DMS53 (cell line): ENCODE results near the gene TCF19.
A peak's percentile ranks its signal among the peaks of the same experiment; 100 is the strongest.

Experiments
- DNase-seq: peaks from one replicate; lab custom pipeline; 2025; lab: John Stamatoyannopoulos, UW

Gene TCF19

GRCh38 chr6:31158140-31158862, at the start of gene TCF19:
Gene TCF19 (plus strand): TSS chr6:31158589. CDS start chr6:31159470, 881 bp downstream.
- DNase-seq: peak; percentile 97

- DNase-seq: no peak
These were observed 47.4 kb upstream of the TCF19 start for GRCh38 chr6:31110825-31111582.

- no peak for DNase-seq
These were observed 46.7 kb upstream of the TCF19 start for GRCh38 chr6:31111712-31112111.

- DNase-seq: no peak
These were observed 45.9 kb upstream of the TCF19 start, which contains the start of gene C6orf15 for GRCh38 chr6:31112478-31112877. Gene C6orf15 (minus strand): TSS chr6:31112575. CDS start chr6:31112555, 20 bp downstream.

GRCh38 chr6:31113861-31114540, 44.4 kb upstream of the TCF19 start:
- DNase-seq: no peak

GRCh38 chr6:31114541-31114878, 43.9 kb upstream of the TCF19 start, which contains the start of gene PSORS1C1:
Gene PSORS1C1 (plus strand): TSS chr6:31114800. CDS start chr6:31129633, 14,833 bp downstream.
- DNase-seq: peak; percentile 60

GRCh38 chr6:31114970-31115849, 43.2 kb upstream of the TCF19 start:
- peak; percentile 19 for DNase-seq

GRCh38 chr6:31115941-31116560, 42.3 kb upstream of the TCF19 start:
- no peak for DNase-seq

GRCh38 chr6:31116661-31117385, 41.6 kb upstream of the TCF19 start:
- peak; percentile 45 for DNase-seq

GRCh38 chr6:31118178-31118577, 40.2 kb upstream of the TCF19 start:
- DNase-seq: no peak

GRCh38 chr6:31120151-31120915, 38.1 kb upstream of the TCF19 start, which contains the start of gene CDSN:
Gene CDSN (minus strand): TSS chr6:31120446. CDS start chr6:31120419, 27 bp downstream.
- DNase-seq: no peak

- no peak for DNase-seq
These were observed 37.1 kb upstream of the TCF19 start for GRCh38 chr6:31121131-31121790.

- peak; percentile 47 for DNase-seq
These were observed 35.3 kb upstream of the TCF19 start for GRCh38 chr6:31122791-31123706.

- DNase-seq: peak; percentile 54
These were observed 33.2 kb upstream of the TCF19 start for GRCh38 chr6:31125162-31125561.

- DNase-seq: no peak
These were observed 32.6 kb upstream of the TCF19 start for GRCh38 chr6:31125586-31126363.

- DNase-seq: no peak
These were observed 31.8 kb upstream of the TCF19 start for GRCh38 chr6:31126396-31127175.
